HCT116 (cell line): ENCODE results near the gene SMPDL3A.

Experiments
- CTCF ChIP-seq, 3 experiments: fragments of 200-600 bp in 1 of 3; sonication (generic) in 1 of 3; IDR thresholded peaks in 2 of 3; conservative IDR thresholded peaks in 1 of 3; 2 replicates each; pipeline ENCODE4 v1.5.1; 2012 to 2017; ENCODE audit warnings: low read depth in 2 of 3, low read length in 2 of 3, antibody characterized with exemption in 1 of 3, borderline replicate concordance in 1 of 3, control low read depth in 1 of 3, mild to moderate bottlenecking in 1 of 3, mixed read lengths in 1 of 3, mixed run types in 1 of 3, moderate library complexity in 1 of 3; ENCODE audit not compliant: insufficient read depth in 1 of 3
- ELF1 ChIP-seq: IDR thresholded peaks from 2 replicates; pipeline ENCODE4 v1.6.1; 2012; ENCODE audit warnings: low read depth, borderline replicate concordance
- MAX ChIP-seq: IDR thresholded peaks from 2 replicates; pipeline ENCODE4 v1.6.1; 2012
- POLR2A ChIP-seq: IDR thresholded peaks from 2 replicates; pipeline ENCODE4 v1.7.0; 2011; ENCODE audit warnings: borderline replicate concordance; ENCODE audit not compliant: insufficient read depth, insufficient read length; ENCODE audit errors: extremely low read depth
- POLR2AphosphoS5 ChIP-seq: IDR thresholded peaks from 2 replicates; pipeline ENCODE4 v1.6.1; 2011; ENCODE audit warnings: mild to moderate bottlenecking, low read depth, low read length, moderate library complexity
- RAD21 ChIP-seq: IDR thresholded peaks from 2 replicates; pipeline ENCODE4 v1.6.1; 2012; ENCODE audit warnings: low read depth, mild to moderate bottlenecking
- REST ChIP-seq: IDR thresholded peaks from 2 replicates; pipeline ENCODE4 v1.6.1; 2012; ENCODE audit warnings: low read depth
- SIN3A ChIP-seq: IDR thresholded peaks from 2 replicates; pipeline ENCODE4 v1.6.1; 2012; ENCODE audit warnings: low read depth
- SRF ChIP-seq: IDR thresholded peaks from 2 replicates; pipeline ENCODE4 v1.6.1; 2012; ENCODE audit warnings: low read depth
- TCF7L2 ChIP-seq: IDR thresholded peaks from 2 replicates; pipeline ENCODE4 v1.7.0; 2011; ENCODE audit warnings: borderline replicate concordance, inconsistent platforms; ENCODE audit not compliant: insufficient read depth, insufficient read length; ENCODE audit errors: extremely low read depth
- ZNF274 ChIP-seq: fragments of 200-500 bp; sonication (Bioruptor generic); IDR thresholded peaks from 2 replicates; pipeline ENCODE4 v1.6.1; 2014; ENCODE audit warnings: mild to moderate bottlenecking, low read depth, low read length, inconsistent platforms
- TF ChIP-seq, protein P1 (sequence below): IDR thresholded peaks from 2 replicates; pipeline ENCODE4 v1.6.1; 2011; ENCODE audit warnings: mild to moderate bottlenecking, low read length, moderate library complexity; ENCODE audit not compliant: insufficient replicate concordance; ENCODE audit errors: extremely low read depth

GRCh38 chr6:122791310-122791679, 2.2 kb downstream of the SMPDL3A start:
- TF ChIP-seq REST (no peak), CTCF (IDR thresholded peaks at IDR 0.05 in 2 of 3, conservative IDR thresholded peaks at IDR 0.05 in 1 of 3; ENCODE audit: borderline replicate concordance in 1 of 3, insufficient read depth in 1 of 3, low read depth in 2 of 3, low read length in 2 of 3) (no peak), POLR2AphosphoS5 (no peak), POLR2A (no peak), TCF7L2 (no peak), MAX (no peak), ZNF274 (no peak), SRF (no peak), SIN3A (no peak), RAD21 (no peak), ELF1 (no peak)
- TF ChIP-seq, protein P1, sequence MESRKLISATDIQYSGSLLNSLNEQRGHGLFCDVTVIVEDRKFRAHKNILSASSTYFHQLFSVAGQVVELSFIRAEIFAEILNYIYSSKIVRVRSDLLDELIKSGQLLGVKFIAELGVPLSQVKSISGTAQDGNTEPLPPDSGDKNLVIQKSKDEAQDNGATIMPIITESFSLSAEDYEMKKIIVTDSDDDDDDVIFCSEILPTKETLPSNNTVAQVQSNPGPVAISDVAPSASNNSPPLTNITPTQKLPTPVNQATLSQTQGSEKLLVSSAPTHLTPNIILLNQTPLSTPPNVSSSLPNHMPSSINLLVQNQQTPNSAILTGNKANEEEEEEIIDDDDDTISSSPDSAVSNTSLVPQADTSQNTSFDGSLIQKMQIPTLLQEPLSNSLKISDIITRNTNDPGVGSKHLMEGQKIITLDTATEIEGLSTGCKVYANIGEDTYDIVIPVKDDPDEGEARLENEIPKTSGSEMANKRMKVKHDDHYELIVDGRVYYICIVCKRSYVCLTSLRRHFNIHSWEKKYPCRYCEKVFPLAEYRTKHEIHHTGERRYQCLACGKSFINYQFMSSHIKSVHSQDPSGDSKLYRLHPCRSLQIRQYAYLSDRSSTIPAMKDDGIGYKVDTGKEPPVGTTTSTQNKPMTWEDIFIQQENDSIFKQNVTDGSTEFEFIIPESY, result no peak
